IPS DF 19.7 (cell line): ENCODE data around the gene PNKD.
A peak's percentile ranks its signal among the peaks of the same experiment; 100 is the strongest.

Experiments used
- DNase-seq: peaks from one replicate; pipeline ENCODE4 v3.0.0-alpha.2; 2013; ENCODE audit warnings: low read depth, low spot score

Gene PNKD

DNA sequence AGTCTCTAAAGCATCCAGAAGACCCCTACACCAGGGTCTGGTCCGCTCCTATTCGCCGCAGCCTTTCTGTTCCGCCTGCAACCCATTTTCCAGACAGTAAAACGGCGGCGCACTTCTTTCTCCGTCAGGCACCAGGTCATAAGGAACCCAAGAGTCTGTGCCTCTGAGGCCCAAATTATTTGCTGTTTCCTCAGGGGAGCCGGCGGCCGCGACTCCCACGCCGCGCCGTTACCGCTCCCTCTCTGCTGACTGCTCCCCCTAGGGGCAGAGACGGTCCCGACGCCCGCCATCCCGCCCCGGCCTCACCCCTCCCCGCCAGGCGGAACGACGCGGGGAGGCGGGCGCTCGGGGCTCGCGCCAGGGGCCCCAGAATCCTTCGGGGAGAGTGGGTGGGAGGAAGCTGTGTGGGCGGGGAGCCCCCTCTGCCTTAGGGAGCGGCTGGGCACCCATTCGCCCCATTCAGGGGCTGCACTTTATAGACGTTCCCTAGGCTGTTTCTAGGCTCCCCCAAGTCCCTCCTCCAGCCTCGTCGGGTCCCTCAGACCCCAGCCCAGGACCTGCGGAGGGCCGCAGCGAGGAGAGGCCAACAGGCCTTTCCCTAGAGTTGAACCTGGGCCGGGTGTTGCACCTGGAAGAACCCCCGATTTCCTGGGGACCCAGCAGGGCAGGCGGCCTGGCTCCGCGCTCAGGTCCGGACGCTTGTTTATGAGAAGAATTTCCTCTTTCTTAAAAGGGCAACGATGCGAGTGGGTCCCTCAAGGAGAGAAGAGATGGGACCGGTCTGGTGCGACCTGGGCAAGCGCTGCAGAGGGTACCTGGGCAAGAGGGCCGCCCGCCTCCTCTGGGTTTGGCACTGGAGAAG is 125.7 kb downstream of the PNKD start:
- peak; percentile 78 for DNase-seq
